Mucosa of descending colon (tissue), 3 donors: ENCODE data around the gene MAML2. TPM values are rescaled to one million over a fixed set of nuclear protein-coding genes. Genes with fewer than 3 reads are reported as not detected.

ENCODE experiments used
- ATAC-seq: fragments of 200-7000 bp; cut with Tn5 transposase; one replicate; pipeline ENCODE4 v1.9.1; 2020; ENCODE audit warnings: mild to moderate bottlenecking, moderate library complexity
- DNase-seq, 3 donors: peaks; one replicate each; pipeline ENCODE4 v3.0.0-alpha.2; 2020
- H3K36me3 ChIP-seq: fragments of 200-600 bp; one replicate; pipeline ENCODE4 v1.8.0; 2021; ENCODE audit warnings: low read depth, mild to moderate bottlenecking
- H3K4me1 ChIP-seq: fragments of 200-600 bp; one replicate; pipeline ENCODE4 v1.8.0; 2021; ENCODE audit warnings: low read depth, mild to moderate bottlenecking
- H3K4me3 ChIP-seq: fragments of 200-600 bp; one replicate; pipeline ENCODE4 v1.8.0; 2021; ENCODE audit warnings: mild to moderate bottlenecking
- H3K9me3 ChIP-seq: fragments of 200-600 bp; one replicate; pipeline ENCODE4 v1.8.0; 2021; ENCODE audit warnings: mild to moderate bottlenecking
- intact Hi-C, 2 donors: fragments of 100-400 bp; cut with DNase I in 1 of 2; cut with micrococcal nuclease in 1 of 2; formaldehyde crosslinking; loops; one replicate each; pipeline versions ENCODE4 v1.11.0 to v1.11.1; 2022; cut with DNase I, micrococcal nuclease
- long read RNA-seq, 2 donors: library from polyadenylated mRNA; unstranded; transcript quantifications; one replicate each; pipeline ENCODE4 v2.0.0, GENCODE V29; 2019 to 2021
- total RNA-seq, 3 donors: library from RNA; stranded (reverse); fragmentation: NEBNext Ultra II Directional in 2 of 3; extraction: Animal tissue kit (Norgen Biotek cat#: 25700) in 2 of 3; gene quantifications; one replicate each; pipeline versions ENCODE4 v1.2.1 to v1.2.4, GENCODE V29; 2021 to 2023
- TF ChIP-seq, protein P1 (sequence below): fragments of 200-600 bp; IDR thresholded peaks from one replicate; pipeline ENCODE4 v1.8.0; 2022; ENCODE audit warnings: antibody characterized with exemption, mild to moderate bottlenecking
- donor health status: DM: no; HTN: no; CAD: no; lungs with moderate emphysema.
- donor health status: DM: no; HTN: no; CAD: no.
- donor health status: DM: no; HTN: yes; CAD: no.

Gene MAML2
- total RNA-seq = 10 to 100 TPM; 15.2 to 26.4 (median 15.8) TPM
- long read RNA-seq, donor 1, partial matches to known transcripts = 0 of 2 reads
- long read RNA-seq, donor 1, other reads (novel, unspliced or antisense) = 0 of 2 reads
- long read RNA-seq, donor 2, partial matches to known transcripts = 0 of 2 reads
- long read RNA-seq, donor 2, other reads (novel, unspliced or antisense) = 2 of 2 reads

DNA sequence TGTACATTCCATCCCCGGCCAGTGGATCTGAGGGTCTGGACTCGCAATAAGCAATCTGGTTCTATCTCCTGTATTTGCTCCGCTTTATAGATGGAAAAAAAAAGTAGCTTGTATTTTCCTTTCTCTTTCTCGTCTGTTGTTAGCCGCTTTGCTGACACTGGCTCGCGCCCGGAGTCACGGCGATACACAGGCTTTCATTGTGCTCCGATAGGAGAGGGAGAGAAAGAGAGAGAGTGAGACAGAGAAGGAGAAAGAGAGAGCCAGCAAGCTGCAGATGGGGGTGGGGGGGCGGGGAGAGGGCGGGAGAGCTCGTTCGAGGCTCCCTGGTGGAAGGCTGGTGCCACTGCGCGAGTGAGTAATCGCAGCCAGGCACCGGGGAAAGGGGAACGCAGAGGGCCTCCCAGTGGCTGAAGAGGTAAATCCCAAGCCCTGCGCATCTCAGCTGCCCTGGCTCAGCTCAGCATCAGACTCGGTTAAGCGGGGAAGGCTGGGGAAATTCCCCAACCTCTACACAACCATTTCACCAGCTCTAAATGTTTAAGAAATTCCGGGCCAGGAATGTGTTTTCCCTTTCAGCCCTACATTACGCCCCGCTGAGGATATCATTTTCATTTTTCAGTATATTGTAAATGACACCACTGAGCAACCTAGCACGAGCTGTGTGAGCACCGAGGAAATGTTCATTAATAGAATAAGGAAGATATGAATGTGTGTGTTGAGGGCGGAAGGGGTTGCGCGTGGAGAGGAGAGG lies at the start of gene MAML2:
MAML2 (minus strand) TSS at position 235 of the 751 bp plus-strand sequence. CDS start 1,300 bp downstream, outside the sequence.
- intact Hi-C loops = loop anchor here (1.0 to 5.0 kb wide), 4 partner anchors 36 to 506 kb away; no protein-coding TSS in a partner anchor
- H3K4me3 ChIP-seq = peak within 1 kb of the TSS; percentile 37
- H3K36me3 ChIP-seq = no peaks in the 10 kb centered on the region
- H3K9me3 ChIP-seq = no peaks in the 10 kb centered on the region
- DNase-seq (peak; percentile 93 to 95 (median 93)), ATAC-seq (peak; percentile 90)
- TF ChIP-seq, protein P1, sequence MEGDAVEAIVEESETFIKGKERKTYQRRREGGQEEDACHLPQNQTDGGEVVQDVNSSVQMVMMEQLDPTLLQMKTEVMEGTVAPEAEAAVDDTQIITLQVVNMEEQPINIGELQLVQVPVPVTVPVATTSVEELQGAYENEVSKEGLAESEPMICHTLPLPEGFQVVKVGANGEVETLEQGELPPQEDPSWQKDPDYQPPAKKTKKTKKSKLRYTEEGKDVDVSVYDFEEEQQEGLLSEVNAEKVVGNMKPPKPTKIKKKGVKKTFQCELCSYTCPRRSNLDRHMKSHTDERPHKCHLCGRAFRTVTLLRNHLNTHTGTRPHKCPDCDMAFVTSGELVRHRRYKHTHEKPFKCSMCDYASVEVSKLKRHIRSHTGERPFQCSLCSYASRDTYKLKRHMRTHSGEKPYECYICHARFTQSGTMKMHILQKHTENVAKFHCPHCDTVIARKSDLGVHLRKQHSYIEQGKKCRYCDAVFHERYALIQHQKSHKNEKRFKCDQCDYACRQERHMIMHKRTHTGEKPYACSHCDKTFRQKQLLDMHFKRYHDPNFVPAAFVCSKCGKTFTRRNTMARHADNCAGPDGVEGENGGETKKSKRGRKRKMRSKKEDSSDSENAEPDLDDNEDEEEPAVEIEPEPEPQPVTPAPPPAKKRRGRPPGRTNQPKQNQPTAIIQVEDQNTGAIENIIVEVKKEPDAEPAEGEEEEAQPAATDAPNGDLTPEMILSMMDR = peak; percentile 94
- peaks cover 29% of the 10 kb centered on the region for H3K4me1 ChIP-seq

DNA sequence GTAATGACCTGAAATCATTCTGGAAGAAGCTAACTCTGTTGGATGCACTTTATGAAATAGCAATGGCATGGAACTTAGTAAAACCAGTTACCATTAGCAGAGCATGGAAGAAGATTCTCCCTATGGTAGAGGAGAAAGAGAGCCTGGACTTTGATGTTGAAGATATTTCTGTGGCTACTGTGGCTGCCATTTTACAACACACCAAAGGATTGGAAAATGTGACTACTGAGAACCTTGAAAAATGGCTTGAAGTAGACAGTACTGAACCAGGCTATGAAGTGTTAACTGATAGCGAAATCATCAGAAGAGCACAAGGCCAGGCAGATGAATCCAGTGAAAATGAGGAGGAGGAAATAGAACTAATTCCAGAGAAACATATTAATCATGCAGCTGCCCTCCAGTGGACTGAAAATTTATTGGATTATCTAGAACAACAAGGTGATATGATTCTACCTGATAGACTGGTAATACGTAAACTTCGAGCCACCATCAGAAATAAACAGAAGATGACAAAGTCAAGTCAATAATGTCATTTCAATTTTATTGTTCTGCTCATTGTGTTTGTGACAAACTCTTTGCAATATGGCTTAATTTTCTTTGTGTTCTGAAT lies 48.8 kb upstream of the MAML2 start:
- Histone ChIP-seq H3K9me3 (no peaks in the 10 kb centered on the region), H3K4me1 (peaks cover 7% of the 10 kb centered on the region), H3K36me3 (no peaks in the 10 kb centered on the region), H3K4me3 (no peak overlapping the region)
- no peak for ATAC-seq
- DNase-seq = no peak
- intact Hi-C loops = no loop called here
- TF ChIP-seq, protein P1 = no peak

DNA sequence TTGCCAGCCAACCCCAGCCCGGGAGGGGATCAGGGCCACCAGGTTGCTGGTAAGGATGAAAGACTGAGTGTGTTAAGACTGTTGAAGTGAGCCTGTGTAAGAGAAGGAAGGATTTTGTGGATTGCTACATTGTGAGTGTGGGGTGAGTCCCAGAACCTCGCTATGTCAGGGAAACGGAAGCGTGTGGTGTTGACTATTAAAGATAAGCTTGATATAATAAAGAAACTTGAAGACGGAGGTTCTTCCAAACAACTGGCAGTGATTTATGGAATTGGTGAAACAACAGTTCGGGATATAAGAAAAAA lies 47.4 kb upstream of the MAML2 start:
- peaks cover 7% of the 10 kb centered on the region for H3K4me1 ChIP-seq
- H3K36me3 ChIP-seq = no peaks in the 10 kb centered on the region
- intact Hi-C loops = no loop called here
- H3K4me3 ChIP-seq = peak overlapping the region; percentile 77
- H3K9me3 ChIP-seq = no peaks in the 10 kb centered on the region
- ATAC-seq (peak; percentile 20), DNase-seq (no peak)
- TF ChIP-seq, protein P1 = no peak

DNA sequence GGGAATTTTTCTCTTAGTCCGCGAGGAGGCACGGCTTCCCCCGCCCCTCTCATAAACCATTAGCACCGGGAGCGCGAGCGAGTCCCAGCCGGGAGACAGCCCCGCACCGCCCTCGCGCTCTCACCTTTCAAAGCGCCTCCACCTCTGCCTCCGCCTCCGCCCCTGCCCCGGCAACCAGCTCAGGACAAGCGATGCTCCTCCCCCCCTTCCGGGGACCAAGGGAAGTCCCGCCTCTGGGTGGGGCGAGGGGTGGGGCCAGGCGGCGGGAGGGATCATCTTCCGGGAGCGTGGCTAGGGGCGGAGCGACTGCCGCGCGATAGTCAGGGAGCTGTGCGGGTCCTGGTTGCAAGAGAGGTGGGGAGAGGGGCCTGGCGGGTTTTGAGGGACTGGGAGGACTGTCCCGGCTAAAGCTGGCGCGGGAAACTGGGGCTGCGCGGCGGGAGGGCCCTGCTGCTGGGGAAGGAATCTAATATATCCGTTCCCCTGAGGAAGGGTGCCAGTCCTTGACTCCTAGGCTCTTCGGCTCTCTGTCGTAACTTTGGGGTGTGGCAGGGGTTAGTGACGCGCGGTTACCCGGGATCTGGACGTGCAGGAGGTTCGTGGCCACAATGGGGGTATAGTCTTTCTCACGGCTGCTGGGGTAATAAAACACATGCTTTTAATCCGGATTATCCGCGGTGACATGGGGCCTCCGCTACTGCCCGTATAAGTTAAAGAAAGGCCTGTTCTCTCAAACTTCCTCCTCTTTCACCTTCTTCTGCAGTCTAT lies 46.9 kb upstream of the MAML2 start, which contains the start of the genes CCDC82 and JRKL:
CCDC82 (minus strand) TSS at position 193 of the 768 bp plus-strand sequence. CDS start 5,165 bp downstream, outside the sequence.
JRKL (plus strand) TSS at position 294 of the 768 bp plus-strand sequence. CDS start 637 bp downstream, outside the sequence.
- intact Hi-C loops = no loop called here
- DNase-seq (peak; percentile 98 to 99 (median 99)), ATAC-seq (peak; percentile 99)
- Histone ChIP-seq H3K4me1 (peaks cover 7% of the 10 kb centered on the region), H3K4me3 (peak within 1 kb of the TSS; percentile 77), H3K36me3 (no peaks in the 10 kb centered on the region), H3K9me3 (no peaks in the 10 kb centered on the region)
- TF ChIP-seq, protein P1 = no peak
